ENCODE measurements around the gene SIAH1. TPM values are rescaled to one million over a fixed set of nuclear protein-coding genes. Genes with fewer than 3 reads are reported as not detected.

Gene SIAH1
- total RNA-seq, 4 donors from 2014 or later = 21.6 to 31.0 (median 25.9) TPM

DNA sequence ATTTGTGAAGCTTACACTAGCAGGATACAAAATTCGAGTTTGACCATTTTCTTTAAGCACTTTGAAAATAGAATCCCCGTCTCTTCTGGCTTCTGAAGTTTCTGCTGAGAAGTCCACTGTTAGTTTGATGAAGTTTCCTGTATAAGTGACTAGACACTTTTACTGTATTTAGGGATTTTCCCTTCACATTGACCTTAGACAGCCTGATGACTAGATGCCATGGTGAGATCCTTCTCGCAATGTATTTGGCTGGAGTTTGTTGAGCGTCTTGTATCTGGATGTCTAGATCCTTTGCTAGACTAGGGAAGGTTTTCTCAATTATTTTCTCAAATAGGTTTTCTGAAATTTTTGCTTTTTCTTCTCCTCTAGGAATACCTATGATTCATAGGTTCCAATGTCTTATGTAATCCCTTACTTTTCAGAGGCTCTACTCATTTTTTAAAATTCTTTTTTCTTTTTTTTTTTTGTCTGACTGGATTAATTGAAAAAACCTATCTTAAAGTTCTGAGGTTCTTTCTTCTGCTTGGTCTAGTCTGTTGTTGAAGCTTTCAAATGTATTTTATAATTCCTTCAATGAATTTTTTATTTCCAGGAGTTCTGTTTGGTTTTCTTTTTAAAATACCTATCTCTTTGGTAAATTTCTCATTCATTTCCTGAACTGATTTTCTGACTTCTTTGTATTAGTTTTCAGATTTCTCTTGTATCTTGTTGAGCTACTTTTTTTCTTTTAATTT is 74.1 kb downstream of the SIAH1 start:
- intact Hi-C loops (cut with DNase I) = no loop called here
- Histone ChIP-seq H3K9me3 (peaks cover 0 to 44% (median 34%) of the 10 kb centered on the region in 4 donors), H3K27me3 (no peaks in the 10 kb centered on the region), H3K4me3 (no peak overlapping the region), H3K36me3 (peaks cover 25 to 65% (median 45%) of the 10 kb centered on the region in 4 donors), H3K27ac (replicated peaks in 1 of 4) (no peak overlapping the region), H3K4me1 (no peaks in the 10 kb centered on the region)
- no peak for DNase-seq (ENCODE audit: extremely low spot score)
- 96% methylated on average over 4 of the region's 4 CpGs for WGBS
- TF ChIP-seq POLR2A (IDR thresholded peaks at IDR 0.05; ENCODE audit: low read depth) = no peak
- TF ChIP-seq POLR2AphosphoS5 (IDR thresholded peaks at IDR 0.05) = no peak
- TF ChIP-seq, protein P1, sequence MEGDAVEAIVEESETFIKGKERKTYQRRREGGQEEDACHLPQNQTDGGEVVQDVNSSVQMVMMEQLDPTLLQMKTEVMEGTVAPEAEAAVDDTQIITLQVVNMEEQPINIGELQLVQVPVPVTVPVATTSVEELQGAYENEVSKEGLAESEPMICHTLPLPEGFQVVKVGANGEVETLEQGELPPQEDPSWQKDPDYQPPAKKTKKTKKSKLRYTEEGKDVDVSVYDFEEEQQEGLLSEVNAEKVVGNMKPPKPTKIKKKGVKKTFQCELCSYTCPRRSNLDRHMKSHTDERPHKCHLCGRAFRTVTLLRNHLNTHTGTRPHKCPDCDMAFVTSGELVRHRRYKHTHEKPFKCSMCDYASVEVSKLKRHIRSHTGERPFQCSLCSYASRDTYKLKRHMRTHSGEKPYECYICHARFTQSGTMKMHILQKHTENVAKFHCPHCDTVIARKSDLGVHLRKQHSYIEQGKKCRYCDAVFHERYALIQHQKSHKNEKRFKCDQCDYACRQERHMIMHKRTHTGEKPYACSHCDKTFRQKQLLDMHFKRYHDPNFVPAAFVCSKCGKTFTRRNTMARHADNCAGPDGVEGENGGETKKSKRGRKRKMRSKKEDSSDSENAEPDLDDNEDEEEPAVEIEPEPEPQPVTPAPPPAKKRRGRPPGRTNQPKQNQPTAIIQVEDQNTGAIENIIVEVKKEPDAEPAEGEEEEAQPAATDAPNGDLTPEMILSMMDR (IDR thresholded peaks at IDR 0.05) = no peak
- TF ChIP-seq EP300 (IDR thresholded peaks at IDR 0.05) = no peak

Small RNA genes lying within 50 kb of the gene (small RNA-seq; reads per million reads assigned to genes)
- gene RF00017 = 0 reads per million in 3 donors

Other genes starting within 250 kb of the SIAH1 start
- not detected for gene ABCC12, start 229.4 kb downstream of the SIAH1 start, total RNA-seq
- gene LONP2, start 141.1 kb downstream of the SIAH1 start, total RNA-seq = 10 to 100 TPM; 51.4 to 73.4 (median 63.3) TPM
- gene ABCC11, start 137.9 kb downstream of the SIAH1 start, total RNA-seq = not detected
- gene N4BP1, start 224.8 kb upstream of the SIAH1 start, total RNA-seq = 10 to 100 TPM; 18.3 to 25.9 (median 20.0) TPM